ENCODE results near the gene RAPGEF5.

RAPGEF5 gene

GRCh38 chr7:22143491-22143890, 213.5 kb downstream of the RAPGEF5 start:
- no peak for TF ChIP-seq CTCF (IDR thresholded peaks at IDR 0.05; ENCODE audit: insufficient read depth, missing control alignments)
- no peak for DNase-seq (ENCODE audit: insufficient read length, low spot score)
- FAIRE-seq: no peak

- DNase-seq (ENCODE audit: insufficient read length, low spot score): no peak
- TF ChIP-seq CTCF (IDR thresholded peaks at IDR 0.05; ENCODE audit: insufficient read depth, missing control alignments): no peak
- no peak for FAIRE-seq
Observed at GRCh38 chr7:22142572-22142971, 214.4 kb downstream of the RAPGEF5 start.

- DNase-seq (ENCODE audit: insufficient read length, low spot score) (no peak), FAIRE-seq (no peak)
- TF ChIP-seq CTCF (IDR thresholded peaks at IDR 0.05; ENCODE audit: insufficient read depth, missing control alignments): no peak
Observed at GRCh38 chr7:22141355-22141754, 215.6 kb downstream of the RAPGEF5 start.

- no peak for DNase-seq (ENCODE audit: insufficient read length, low spot score)
- no peak for TF ChIP-seq CTCF (IDR thresholded peaks at IDR 0.05; ENCODE audit: insufficient read depth, missing control alignments)
- no peak for FAIRE-seq
Observed at GRCh38 chr7:22140578-22140977, 216.4 kb downstream of the RAPGEF5 start.

- DNase-seq (ENCODE audit: insufficient read length, low spot score) (no peak), FAIRE-seq (no peak)
- no peak for TF ChIP-seq CTCF (IDR thresholded peaks at IDR 0.05; ENCODE audit: insufficient read depth, missing control alignments)
Observed at GRCh38 chr7:22138886-22139285, 218.1 kb downstream of the RAPGEF5 start.

GRCh38 chr7:22138106-22138505, 218.8 kb downstream of the RAPGEF5 start:
- DNase-seq (ENCODE audit: insufficient read length, low spot score): no peak
- FAIRE-seq: no peak
- TF ChIP-seq CTCF (IDR thresholded peaks at IDR 0.05; ENCODE audit: insufficient read depth, missing control alignments): no peak

GRCh38 chr7:22137466-22137865, 219.5 kb downstream of the RAPGEF5 start:
- FAIRE-seq: no peak
- TF ChIP-seq CTCF (IDR thresholded peaks at IDR 0.05; ENCODE audit: insufficient read depth, missing control alignments): no peak
- no peak for DNase-seq (ENCODE audit: insufficient read length, low spot score)

Data from D721Med (cell line).